ENCODE results near the gene IMPDH1.

DNA sequence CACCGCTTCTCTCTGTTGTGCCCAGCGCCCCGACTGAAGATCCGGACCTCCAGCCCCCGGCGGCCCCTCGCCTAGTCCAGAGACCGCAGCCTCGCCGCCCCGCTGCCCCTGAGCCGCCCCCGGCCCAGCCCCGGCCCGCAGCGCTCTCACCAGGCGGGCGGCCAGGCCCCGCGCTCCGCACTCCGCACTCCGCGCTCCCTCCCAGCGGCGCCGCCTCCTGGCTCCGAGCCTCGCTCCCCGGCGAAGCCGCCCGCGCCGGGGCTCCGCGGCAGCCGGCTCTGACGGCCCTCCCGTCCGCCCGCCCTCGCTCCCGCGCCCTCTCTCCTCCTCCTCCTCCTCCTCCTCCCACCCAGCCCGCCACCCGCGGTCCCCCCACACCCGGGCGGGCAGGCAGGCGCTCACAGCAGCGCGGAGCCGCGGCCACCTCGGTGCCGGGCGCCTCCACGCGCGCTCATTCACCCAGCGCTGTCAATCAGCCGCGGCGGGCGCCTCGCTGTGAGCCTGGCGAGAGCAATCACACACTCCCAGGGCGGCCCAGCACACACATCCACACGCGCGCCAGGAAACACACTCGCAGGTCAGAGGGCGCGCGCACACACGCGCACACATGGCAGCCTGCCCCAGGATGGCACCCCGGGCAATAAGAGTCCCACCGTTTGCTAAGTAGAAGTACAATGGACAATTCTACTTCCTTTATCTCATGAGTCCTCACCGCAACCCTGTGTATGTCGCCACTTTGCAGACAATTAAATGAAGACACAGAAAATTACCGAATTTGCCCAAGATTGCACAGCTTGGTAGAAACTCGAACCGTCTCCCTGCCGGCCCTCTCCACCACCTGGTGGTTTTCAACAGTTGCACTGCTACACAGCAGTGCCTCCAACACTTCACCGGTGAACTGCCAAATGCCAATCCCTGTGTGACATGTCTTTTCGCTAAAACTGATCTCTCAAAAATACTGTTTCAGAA lies 48.1 kb downstream of the IMPDH1 start, which contains the start of gene PRRT4:
- TF ChIP-seq CTCF (IDR thresholded peaks at IDR 0.05) (no peak), POLR2A (IDR thresholded peaks at IDR 0.05) (no peak), POLR2AphosphoS5 (IDR thresholded peaks at IDR 0.05) (no peak)
